ENCODE data around the gene CDH13. TPM values are rescaled to one million over a fixed set of nuclear protein-coding genes. Genes with fewer than 3 reads are reported as not detected.

The CDH13 gene
- total and polyA plus RNA-seq, 9 donors: 1.9 to 34.2 (median 4.8) TPM

GRCh38 chr16:83312015-83312717 lies 685.4 kb downstream of the CDH13 start:
- no peak for TF ChIP-seq EP300 (IDR thresholded peaks at IDR 0.05)
- no peak for DNase-seq
- H3K4me1 ChIP-seq (ENCODE audit: insufficient read depth): no peaks in the 10 kb centered on the region
- H3K9me3 ChIP-seq: no peaks in the 10 kb centered on the region
- intact Hi-C loops (cut with DNase I): no loop called here
- H3K27ac ChIP-seq: no peak overlapping the region
- H3K27me3 ChIP-seq: no peaks in the 10 kb centered on the region
- H3K36me3 ChIP-seq: no peaks in the 10 kb centered on the region
- H3K4me3 ChIP-seq: no peak overlapping the region
- WGBS, 3 donors: 85 to 93% (median 86%) methylated on average over 3 of the region's 3 CpGs

GRCh38 chr16:83312718-83313245 lies 686.0 kb downstream of the CDH13 start:
- DNase-seq: no peak
- Histone ChIP-seq H3K9me3 (no peaks in the 10 kb centered on the region), H3K27ac (no peak overlapping the region), H3K4me1 (ENCODE audit: insufficient read depth) (no peaks in the 10 kb centered on the region), H3K4me3 (no peak overlapping the region), H3K27me3 (no peaks in the 10 kb centered on the region), H3K36me3 (no peaks in the 10 kb centered on the region)
- no peak for TF ChIP-seq CTCF (IDR thresholded peaks at IDR 0.05)
- no peak for TF ChIP-seq EP300 (IDR thresholded peaks at IDR 0.05)
- no peak for TF ChIP-seq POLR2A (IDR thresholded peaks at IDR 0.05)
- intact Hi-C loops (cut with DNase I): no loop called here
- WGBS, 3 donors: 75 to 87% (median 80%) methylated on average over 1 of the region's 1 CpG

- Histone ChIP-seq H3K4me3 (no peak overlapping the region), H3K36me3 (no peaks in the 10 kb centered on the region), H3K4me1 (ENCODE audit: insufficient read depth) (no peaks in the 10 kb centered on the region), H3K9me3 (no peaks in the 10 kb centered on the region), H3K27ac (no peak overlapping the region), H3K27me3 (no peaks in the 10 kb centered on the region)
- no peak for TF ChIP-seq POLR2A (IDR thresholded peaks at IDR 0.05)
- TF ChIP-seq CTCF (IDR thresholded peaks at IDR 0.05): no peak
- TF ChIP-seq EP300 (IDR thresholded peaks at IDR 0.05): no peak
- intact Hi-C loops (cut with DNase I): no loop called here
- no peak for DNase-seq
- WGBS, 3 donors: 73 to 91% (median 77%) methylated on average over 2 of the region's 2 CpGs
These were observed 688.5 kb downstream of the CDH13 start for GRCh38 chr16:83315271-83315670.

- 39 to 59% (median 40%) methylated on average over 3 of the region's 3 CpGs for WGBS, 3 donors
- Histone ChIP-seq H3K4me3 (no peak overlapping the region), H3K9me3 (no peaks in the 10 kb centered on the region), H3K27me3 (no peaks in the 10 kb centered on the region), H3K27ac (no peak overlapping the region), H3K4me1 (ENCODE audit: insufficient read depth) (no peaks in the 10 kb centered on the region), H3K36me3 (no peaks in the 10 kb centered on the region)
- TF ChIP-seq EP300 (IDR thresholded peaks at IDR 0.05) (no peak), POLR2A (IDR thresholded peaks at IDR 0.05) (no peak), CTCF (IDR thresholded peaks at IDR 0.05) (no peak)
- intact Hi-C loops (cut with DNase I): no loop called here
- DNase-seq: no peak
These were observed 689.7 kb downstream of the CDH13 start for GRCh38 chr16:83316458-83316857.

GRCh38 chr16:83318390-83318789 lies 691.6 kb downstream of the CDH13 start:
- DNase-seq: no peak
- Histone ChIP-seq H3K4me1 (ENCODE audit: insufficient read depth) (no peaks in the 10 kb centered on the region), H3K27ac (no peak overlapping the region), H3K27me3 (no peaks in the 10 kb centered on the region), H3K4me3 (no peak overlapping the region), H3K36me3 (no peaks in the 10 kb centered on the region), H3K9me3 (no peaks in the 10 kb centered on the region)
- TF ChIP-seq POLR2A (IDR thresholded peaks at IDR 0.05): no peak
- TF ChIP-seq CTCF (IDR thresholded peaks at IDR 0.05): no peak
- TF ChIP-seq EP300 (IDR thresholded peaks at IDR 0.05): no peak
- WGBS, 3 donors: 78 to 91% (median 85%) methylated on average over 7 of the region's 7 CpGs
- intact Hi-C loops (cut with DNase I): no loop called here
